Sigmoid colon (tissue), 7 donors: ENCODE data around the gene SYCE1L. TPM values are rescaled to one million over a fixed set of nuclear protein-coding genes. Genes with fewer than 3 reads are reported as not detected.

Source experiments
- DNase-seq: peaks from one replicate; pipeline ENCODE4 v3.0.0-alpha.2; 2019
- H3K27ac ChIP-seq, 4 donors: fragments of 200-600 bp; sonication (generic); one replicate each; pipeline ENCODE4 v1.5.1; 2016 to 2019; ENCODE audit warnings: mild to moderate bottlenecking in 1 of 4
- H3K27me3 ChIP-seq, 3 donors: fragments of 200-600 bp; sonication (generic); one replicate each; pipeline ENCODE4 v1.5.1; 2019; ENCODE audit warnings: mild to moderate bottlenecking in 1 of 3
- H3K36me3 ChIP-seq, 4 donors: fragments of 200-600 bp; sonication (generic); one replicate each; pipeline ENCODE4 v1.5.1; 2016 to 2019
- H3K4me1 ChIP-seq, 4 donors: fragments of 200-600 bp; sonication (generic); one replicate each; pipeline ENCODE4 v1.5.1; 2017 to 2019
- H3K4me3 ChIP-seq, 4 donors: fragments of 200-600 bp; sonication (generic); one replicate each; pipeline ENCODE4 v1.5.1; 2017 to 2019; ENCODE audit warnings: mild to moderate bottlenecking in 2 of 4, moderate library complexity in 1 of 4
- H3K9me3 ChIP-seq, 4 donors: fragments of 200-600 bp in 3 of 4; sonication (generic) in 3 of 4; one replicate each; pipeline versions ENCODE4 v1.5.1 to v1.6.1; 2013 to 2019
- EP300 ChIP-seq, 4 donors: sonication (generic); formaldehyde crosslinking; IDR thresholded peaks; one replicate each; pipeline ENCODE4 v1.6.1; 2017; ENCODE audit warnings: antibody characterized with exemption in 4 of 4
- POLR2A ChIP-seq, 2 donors: fragments of 450-650 bp; IDR thresholded peaks; one replicate each; pipeline ENCODE4 v1.6.1; 2016; ENCODE audit warnings: antibody characterized with exemption in 2 of 2, mild to moderate bottlenecking in 2 of 2, moderate library complexity in 2 of 2
- POLR2AphosphoS5 ChIP-seq, 4 donors: sonication (generic); formaldehyde crosslinking; IDR thresholded peaks; one replicate each; pipeline ENCODE4 v1.6.1; 2017; ENCODE audit warnings: antibody characterized with exemption in 4 of 4
- WGBS, 2 donors: extraction: QIAGEN DNeasy Blood & Tissue Kit; methylation state at CpG; one replicate each; pipeline ENCODE4 v1.1.7; 2013; 5-methylcytosine and 5-hydroxymethylcytosine counted together
- intact Hi-C: fragments of 100-400 bp; cut with DNase I; formaldehyde crosslinking; loops from one replicate; pipeline ENCODE4 v1.15.1; 2023
- polyA plus RNA-seq, 3 donors: library from polyadenylated mRNA; stranded (reverse); fragments of 200-250 nt; gene quantifications; one replicate each; pipeline ENCODE4 v1.2.3, GENCODE V29; 2013
- total RNA-seq, 4 donors: library from RNA; depleted of rRNA; stranded (reverse); fragments of >200 nt; gene quantifications; one replicate each; pipeline ENCODE4 v1.1.0, GENCODE V29; 2016
- TF ChIP-seq, protein P1 (sequence below), 4 experiments: fragments of 450-650 bp in 3 of 4; fragments of 200-600 bp in 1 of 4; IDR thresholded peaks; one replicate each; pipeline ENCODE4 v1.5.1; 2016 to 2019; ENCODE audit warnings: antibody characterized with exemption in 4 of 4, mild to moderate bottlenecking in 3 of 4, moderate library complexity in 2 of 4
- donor health status: healthy with polysubstance abuse.
- donor health status: Bipolar disorder and iron deficiency.
- donor health status: healthy.

SYCE1L gene
- total and polyA plus RNA-seq, 7 donors, result 0.71 to 4.8 (median 1.2) TPM; not detected in 2

DNA sequence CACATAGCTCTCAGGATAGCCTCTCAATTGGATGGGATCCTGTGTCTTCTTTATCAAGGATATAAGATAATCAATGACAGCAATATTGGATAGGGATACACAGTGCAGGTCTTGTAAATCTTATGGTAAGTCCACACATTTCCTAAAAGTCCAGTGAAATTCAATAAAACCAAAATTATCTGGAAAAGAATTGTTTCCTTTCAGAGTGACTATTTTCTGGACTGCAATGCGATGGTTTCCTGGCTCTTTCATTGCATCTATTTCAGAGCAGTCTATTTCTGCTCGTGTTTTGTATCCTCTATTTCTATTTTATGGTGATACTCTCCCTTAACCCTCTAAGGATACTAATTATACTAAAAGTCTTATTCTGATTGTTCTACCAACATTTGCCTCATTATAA lies 32.5 kb upstream of the SYCE1L start:
- H3K27ac ChIP-seq, result no peak overlapping the region
- 61 to 73% methylated on average over 2 of the region's 2 CpGs for WGBS, 2 donors
- peaks cover 0 to 19% (median 8%) of the 10 kb centered on the region in 3 donors for H3K27me3 ChIP-seq
- TF ChIP-seq POLR2A (IDR thresholded peaks at IDR 0.05) (no peak), EP300 (IDR thresholded peaks at IDR 0.05) (no peak), POLR2AphosphoS5 (IDR thresholded peaks at IDR 0.05) (no peak)
- TF ChIP-seq, protein P1, sequence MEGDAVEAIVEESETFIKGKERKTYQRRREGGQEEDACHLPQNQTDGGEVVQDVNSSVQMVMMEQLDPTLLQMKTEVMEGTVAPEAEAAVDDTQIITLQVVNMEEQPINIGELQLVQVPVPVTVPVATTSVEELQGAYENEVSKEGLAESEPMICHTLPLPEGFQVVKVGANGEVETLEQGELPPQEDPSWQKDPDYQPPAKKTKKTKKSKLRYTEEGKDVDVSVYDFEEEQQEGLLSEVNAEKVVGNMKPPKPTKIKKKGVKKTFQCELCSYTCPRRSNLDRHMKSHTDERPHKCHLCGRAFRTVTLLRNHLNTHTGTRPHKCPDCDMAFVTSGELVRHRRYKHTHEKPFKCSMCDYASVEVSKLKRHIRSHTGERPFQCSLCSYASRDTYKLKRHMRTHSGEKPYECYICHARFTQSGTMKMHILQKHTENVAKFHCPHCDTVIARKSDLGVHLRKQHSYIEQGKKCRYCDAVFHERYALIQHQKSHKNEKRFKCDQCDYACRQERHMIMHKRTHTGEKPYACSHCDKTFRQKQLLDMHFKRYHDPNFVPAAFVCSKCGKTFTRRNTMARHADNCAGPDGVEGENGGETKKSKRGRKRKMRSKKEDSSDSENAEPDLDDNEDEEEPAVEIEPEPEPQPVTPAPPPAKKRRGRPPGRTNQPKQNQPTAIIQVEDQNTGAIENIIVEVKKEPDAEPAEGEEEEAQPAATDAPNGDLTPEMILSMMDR (IDR thresholded peaks at IDR 0.05), result no peak
- no peak overlapping the region for H3K4me3 ChIP-seq
- no peaks in the 10 kb centered on the region for H3K4me1 ChIP-seq
- no peaks in the 10 kb centered on the region for H3K36me3 ChIP-seq
- intact Hi-C loops, result no loop called here
- no peak for DNase-seq
- no peaks in the 10 kb centered on the region for H3K9me3 ChIP-seq

DNA sequence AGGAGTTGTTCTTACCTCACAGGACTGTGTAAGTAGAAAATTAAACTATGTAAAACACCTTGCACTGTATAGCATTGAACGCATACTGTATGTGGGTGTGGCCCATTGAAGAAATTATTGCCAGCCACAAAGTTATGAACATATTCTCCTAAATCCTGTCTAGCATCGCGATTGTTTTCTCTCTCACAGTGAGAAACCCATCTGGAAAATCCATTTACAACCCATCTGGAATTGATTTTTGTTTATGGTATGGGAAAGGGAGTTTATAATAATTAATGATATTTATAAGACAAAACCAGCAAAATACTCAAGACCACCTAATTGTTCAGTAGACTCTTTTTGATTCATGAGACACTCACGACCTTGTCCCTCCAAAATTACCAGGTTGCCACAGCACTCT lies 30.3 kb upstream of the SYCE1L start:
- no peaks in the 10 kb centered on the region for H3K4me1 ChIP-seq
- TF ChIP-seq EP300 (IDR thresholded peaks at IDR 0.05), result no peak
- no peak for TF ChIP-seq POLR2A (IDR thresholded peaks at IDR 0.05)
- H3K27ac ChIP-seq, result no peak overlapping the region
- H3K4me3 ChIP-seq, result no peak overlapping the region
- 32 to 56% methylated on average over 4 of the region's 4 CpGs for WGBS, 2 donors
- H3K27me3 ChIP-seq, result peaks cover 0 to 19% (median 8%) of the 10 kb centered on the region in 3 donors
- intact Hi-C loops, result no loop called here
- no peaks in the 10 kb centered on the region for H3K9me3 ChIP-seq
- H3K36me3 ChIP-seq, result no peaks in the 10 kb centered on the region
- DNase-seq, result no peak

DNA sequence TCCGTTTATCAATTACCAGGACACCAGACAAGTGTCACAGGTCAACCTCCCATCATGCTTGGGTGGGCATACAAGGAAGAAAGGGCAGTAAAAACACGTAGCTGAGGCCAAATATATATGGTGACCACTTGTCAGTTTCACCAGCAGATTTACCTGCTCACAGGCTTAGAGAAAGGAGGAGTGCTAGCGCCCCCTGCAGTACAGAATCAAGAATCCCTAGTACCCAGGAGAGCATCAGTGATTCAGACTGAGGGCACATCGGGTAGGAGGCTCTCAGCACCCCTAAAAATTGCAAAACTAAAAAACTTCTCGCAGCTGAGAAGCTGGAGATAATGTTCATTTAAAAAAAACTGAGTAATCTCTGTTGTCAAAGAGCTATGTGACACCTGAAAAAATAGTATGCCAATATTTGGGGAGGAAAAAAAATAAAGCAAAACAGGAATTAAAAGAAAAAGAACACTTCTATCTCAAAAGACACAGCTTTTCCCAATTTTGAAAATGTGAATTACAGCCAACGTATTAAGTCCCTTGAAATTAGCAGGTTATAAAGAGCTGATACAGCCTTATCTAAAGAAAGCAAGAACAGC lies 29.5 kb upstream of the SYCE1L start:
- H3K4me1 ChIP-seq, result no peaks in the 10 kb centered on the region
- no peak overlapping the region for H3K4me3 ChIP-seq
- no peaks in the 10 kb centered on the region for H3K36me3 ChIP-seq
- DNase-seq, result no peak
- WGBS, 2 donors, result 14 to 18% methylated on average over 6 of the region's 6 CpGs
- no peak overlapping the region for H3K27ac ChIP-seq
- TF ChIP-seq, protein P1 (IDR thresholded peaks at IDR 0.05), result peak in 1 of 4 experiments; percentile 15
- no peak for TF ChIP-seq EP300 (IDR thresholded peaks at IDR 0.05)
- H3K27me3 ChIP-seq, result peaks cover 0 to 19% (median 8%) of the 10 kb centered on the region in 3 donors
- intact Hi-C loops, result no loop called here
- no peaks in the 10 kb centered on the region for H3K9me3 ChIP-seq

DNA sequence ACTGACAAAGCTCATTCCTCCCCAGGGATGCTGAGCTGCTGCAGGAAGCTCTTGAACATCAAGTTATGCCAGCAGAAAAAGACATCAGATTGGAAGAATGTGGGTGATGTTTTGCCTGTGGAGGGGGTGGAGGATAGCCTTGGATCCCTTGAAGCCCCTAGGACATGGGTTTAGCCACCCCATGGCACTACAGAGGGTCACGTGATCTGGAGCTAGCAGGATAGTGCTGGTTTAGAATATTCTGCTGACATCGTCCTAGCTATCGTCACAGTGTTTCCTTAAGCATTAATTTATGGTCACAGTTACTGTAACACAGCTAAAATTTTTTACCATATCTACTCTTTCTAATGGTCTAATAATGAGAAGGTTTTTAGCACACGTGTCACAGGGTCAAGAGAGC lies 28.4 kb upstream of the SYCE1L start:
- no peaks in the 10 kb centered on the region for H3K4me1 ChIP-seq
- H3K27ac ChIP-seq, result no peak overlapping the region
- intact Hi-C loops, result no loop called here
- DNase-seq, result no peak
- no peaks in the 10 kb centered on the region for H3K36me3 ChIP-seq
- TF ChIP-seq POLR2AphosphoS5 (IDR thresholded peaks at IDR 0.05) (no peak), EP300 (IDR thresholded peaks at IDR 0.05) (no peak), POLR2A (IDR thresholded peaks at IDR 0.05) (no peak)
- peaks cover 0 to 19% (median 8%) of the 10 kb centered on the region in 3 donors for H3K27me3 ChIP-seq
- no peak overlapping the region for H3K4me3 ChIP-seq
- 54 to 65% methylated on average over 4 of the region's 4 CpGs for WGBS, 2 donors
- H3K9me3 ChIP-seq, result no peaks in the 10 kb centered on the region

DNA sequence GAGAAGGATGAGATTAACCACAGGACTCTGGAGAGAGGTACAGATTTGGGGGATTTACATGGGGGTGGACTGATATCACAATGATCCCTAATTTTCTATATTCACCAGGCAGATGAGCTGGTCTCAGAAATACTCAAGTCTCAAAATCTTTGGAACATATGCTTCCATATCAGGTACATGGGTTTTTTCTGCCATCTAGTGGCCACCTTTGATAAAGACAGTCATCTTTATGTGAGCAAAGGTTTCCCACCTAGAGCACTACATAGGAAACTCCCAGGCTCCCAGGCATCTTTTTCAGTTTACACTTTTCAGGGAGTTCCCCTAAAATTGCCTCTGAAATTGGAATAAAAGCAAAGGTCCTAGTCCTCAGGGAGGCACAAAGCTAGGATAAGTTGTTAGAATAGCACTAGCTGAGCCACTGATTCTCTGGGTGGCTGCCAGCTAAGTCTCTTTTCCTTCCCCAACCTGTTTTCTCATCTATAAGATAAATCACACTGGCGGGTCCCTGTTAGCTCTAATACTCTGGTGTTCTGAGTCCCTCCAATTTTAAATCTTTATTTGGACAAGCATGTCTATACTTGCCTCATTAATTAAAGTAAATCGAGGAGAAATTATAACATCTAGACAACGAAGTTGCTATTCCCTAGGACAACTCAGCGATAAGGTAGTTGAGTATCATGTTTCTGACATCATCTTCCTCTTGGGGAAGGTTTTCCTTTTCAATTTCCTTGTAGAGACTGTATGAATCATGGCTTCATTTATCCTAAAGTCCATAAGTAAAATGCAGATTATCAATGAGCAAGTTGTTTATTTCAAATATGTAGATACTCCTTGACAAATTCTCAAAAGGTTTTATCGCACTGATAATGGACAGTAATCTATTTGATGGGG lies 27.2 kb upstream of the SYCE1L start:
- TF ChIP-seq, protein P1 (IDR thresholded peaks at IDR 0.05), result peak; percentile 21 to 72 (median 52)
- TF ChIP-seq POLR2A (IDR thresholded peaks at IDR 0.05), result no peak
- WGBS, 2 donors, result 62 to 78% methylated on average over 5 of the region's 5 CpGs

More for the DNA sequence above, 27.2 kb upstream of the SYCE1L start:
- H3K27me3 ChIP-seq, result peaks cover 0 to 19% (median 8%) of the 10 kb centered on the region in 3 donors
- no peak overlapping the region for H3K27ac ChIP-seq
- no peaks in the 10 kb centered on the region for H3K9me3 ChIP-seq
- no peaks in the 10 kb centered on the region for H3K36me3 ChIP-seq
- no peak for DNase-seq
- intact Hi-C loops, result loop anchor here (2.0 kb wide), 1 partner anchor 1383 kb away; no protein-coding TSS in a partner anchor
- no peaks in the 10 kb centered on the region for H3K4me1 ChIP-seq
- no peak overlapping the region for H3K4me3 ChIP-seq
